ENCODE measurements around the gene SAMD15.

- TF ChIP-seq, protein P1, sequence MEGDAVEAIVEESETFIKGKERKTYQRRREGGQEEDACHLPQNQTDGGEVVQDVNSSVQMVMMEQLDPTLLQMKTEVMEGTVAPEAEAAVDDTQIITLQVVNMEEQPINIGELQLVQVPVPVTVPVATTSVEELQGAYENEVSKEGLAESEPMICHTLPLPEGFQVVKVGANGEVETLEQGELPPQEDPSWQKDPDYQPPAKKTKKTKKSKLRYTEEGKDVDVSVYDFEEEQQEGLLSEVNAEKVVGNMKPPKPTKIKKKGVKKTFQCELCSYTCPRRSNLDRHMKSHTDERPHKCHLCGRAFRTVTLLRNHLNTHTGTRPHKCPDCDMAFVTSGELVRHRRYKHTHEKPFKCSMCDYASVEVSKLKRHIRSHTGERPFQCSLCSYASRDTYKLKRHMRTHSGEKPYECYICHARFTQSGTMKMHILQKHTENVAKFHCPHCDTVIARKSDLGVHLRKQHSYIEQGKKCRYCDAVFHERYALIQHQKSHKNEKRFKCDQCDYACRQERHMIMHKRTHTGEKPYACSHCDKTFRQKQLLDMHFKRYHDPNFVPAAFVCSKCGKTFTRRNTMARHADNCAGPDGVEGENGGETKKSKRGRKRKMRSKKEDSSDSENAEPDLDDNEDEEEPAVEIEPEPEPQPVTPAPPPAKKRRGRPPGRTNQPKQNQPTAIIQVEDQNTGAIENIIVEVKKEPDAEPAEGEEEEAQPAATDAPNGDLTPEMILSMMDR (IDR thresholded peaks at IDR 0.05; ENCODE audit: low read depth, low read length), result no peak
- no peak for TF ChIP-seq POLR2A (IDR thresholded peaks at IDR 0.05; ENCODE audit: extremely low read depth, insufficient read length)
Observed at GRCh38 chr14:77337880-77338279, 39.3 kb upstream of the SAMD15 start.
